Left ventricle myocardium inferior (tissue), 1 donor: ENCODE measurements around the gene SAV1. TPM values are rescaled to one million over a fixed set of nuclear protein-coding genes. Genes with fewer than 3 reads are reported as not detected.

Experiments
- DNase-seq: peaks from one replicate; pipeline ENCODE4 v3.0.0-alpha.2; 2020
- H3K27ac ChIP-seq: fragments of 200-600 bp; replicated peaks from 2 replicates; pipeline ENCODE4 v1.8.0; 2021
- H3K27me3 ChIP-seq: fragments of 200-600 bp; 2 replicates; pipeline ENCODE4 v1.8.0; 2021; ENCODE audit warnings: low read depth
- H3K36me3 ChIP-seq: fragments of 200-600 bp; 2 replicates; pipeline ENCODE4 v1.8.0; 2021
- H3K4me1 ChIP-seq: fragments of 200-600 bp; 2 replicates; pipeline ENCODE4 v1.8.0; 2021
- H3K4me3 ChIP-seq: fragments of 200-600 bp; 2 replicates; pipeline ENCODE4 v1.8.0; 2021; ENCODE audit warnings: mild to moderate bottlenecking, moderate library complexity
- H3K9me3 ChIP-seq: fragments of 200-600 bp; replicated peaks from 2 replicates; pipeline ENCODE4 v1.8.0; 2021
- intact Hi-C: fragments of 100-400 bp; cut with micrococcal nuclease; formaldehyde crosslinking; loops from one replicate; pipeline ENCODE4 v1.11.0; 2022
- total RNA-seq: library from RNA; stranded (reverse); fragmentation: NEBNext Ultra II Directional; extraction: Animal tissue kit (Norgen Biotek cat#: 25700); gene quantifications from one replicate; pipeline ENCODE4 v1.2.1, GENCODE V29; 2021
- TF ChIP-seq, protein P1 (sequence below): fragments of 200-600 bp; IDR thresholded peaks from 2 replicates; pipeline ENCODE4 v1.8.0; 2021; ENCODE audit warnings: antibody characterized with exemption, mild to moderate bottlenecking, borderline replicate concordance
- donor health status: DM: no; HTN: yes; CAD: no; lungs with severe emphysema.

SAV1 gene
- total RNA-seq, 1 donor from 2014 or later: 29.5 TPM

DNA sequence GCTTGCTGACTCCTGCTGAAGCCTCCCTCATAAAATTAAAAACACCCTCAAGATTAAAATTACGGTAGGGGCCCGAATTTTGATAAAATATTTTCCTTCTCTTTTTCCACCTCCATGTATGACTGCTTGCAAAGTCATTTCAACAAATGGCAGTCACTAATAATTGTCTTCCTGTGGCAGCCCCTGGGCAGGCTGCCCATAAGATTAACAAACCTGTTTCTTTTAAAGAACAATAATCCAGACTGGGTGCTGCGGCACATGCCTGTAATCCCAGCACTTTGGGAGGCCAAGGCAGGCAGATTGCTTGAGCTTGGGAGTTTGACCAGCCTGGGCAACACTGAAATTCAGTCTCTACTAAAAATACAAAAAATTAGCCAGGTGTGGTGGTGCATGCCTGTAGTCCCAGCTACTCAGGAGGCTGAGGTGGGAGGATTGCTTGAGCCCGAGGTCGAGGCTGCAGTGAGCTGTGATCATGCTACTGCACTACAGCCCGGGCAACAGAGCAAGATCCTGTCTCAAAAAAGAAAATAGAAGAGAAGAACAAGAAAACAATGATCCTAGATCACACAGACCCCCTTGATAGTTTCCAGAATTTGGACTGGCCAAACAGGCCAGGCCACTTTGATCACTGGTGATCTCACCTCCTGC is 8.7 kb downstream of the SAV1 start:
- H3K36me3 ChIP-seq: peaks cover 26% of the 10 kb centered on the region
- no peaks in the 10 kb centered on the region for H3K27me3 ChIP-seq
- no peak for DNase-seq
- no peak overlapping the region for H3K4me3 ChIP-seq
- no peaks in the 10 kb centered on the region for H3K9me3 ChIP-seq
- peaks cover 78% of the 10 kb centered on the region for H3K4me1 ChIP-seq
- peak overlapping the region; percentile 81 for H3K27ac ChIP-seq
- intact Hi-C loops: no loop called here
- TF ChIP-seq, protein P1, sequence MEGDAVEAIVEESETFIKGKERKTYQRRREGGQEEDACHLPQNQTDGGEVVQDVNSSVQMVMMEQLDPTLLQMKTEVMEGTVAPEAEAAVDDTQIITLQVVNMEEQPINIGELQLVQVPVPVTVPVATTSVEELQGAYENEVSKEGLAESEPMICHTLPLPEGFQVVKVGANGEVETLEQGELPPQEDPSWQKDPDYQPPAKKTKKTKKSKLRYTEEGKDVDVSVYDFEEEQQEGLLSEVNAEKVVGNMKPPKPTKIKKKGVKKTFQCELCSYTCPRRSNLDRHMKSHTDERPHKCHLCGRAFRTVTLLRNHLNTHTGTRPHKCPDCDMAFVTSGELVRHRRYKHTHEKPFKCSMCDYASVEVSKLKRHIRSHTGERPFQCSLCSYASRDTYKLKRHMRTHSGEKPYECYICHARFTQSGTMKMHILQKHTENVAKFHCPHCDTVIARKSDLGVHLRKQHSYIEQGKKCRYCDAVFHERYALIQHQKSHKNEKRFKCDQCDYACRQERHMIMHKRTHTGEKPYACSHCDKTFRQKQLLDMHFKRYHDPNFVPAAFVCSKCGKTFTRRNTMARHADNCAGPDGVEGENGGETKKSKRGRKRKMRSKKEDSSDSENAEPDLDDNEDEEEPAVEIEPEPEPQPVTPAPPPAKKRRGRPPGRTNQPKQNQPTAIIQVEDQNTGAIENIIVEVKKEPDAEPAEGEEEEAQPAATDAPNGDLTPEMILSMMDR: no peak

- no peak for DNase-seq
- peak overlapping the region; percentile 47 for H3K4me3 ChIP-seq
- H3K27ac ChIP-seq: peak overlapping the region; percentile 81
- TF ChIP-seq, protein P1: no peak
- H3K36me3 ChIP-seq: peaks cover 21% of the 10 kb centered on the region
- intact Hi-C loops: no loop called here
- peaks cover 78% of the 10 kb centered on the region for H3K4me1 ChIP-seq
- no peaks in the 10 kb centered on the region for H3K9me3 ChIP-seq
- H3K27me3 ChIP-seq: no peaks in the 10 kb centered on the region
These were observed 9.9 kb downstream of the SAV1 start for GRCh38 chr14:50658203-50658602.

DNA sequence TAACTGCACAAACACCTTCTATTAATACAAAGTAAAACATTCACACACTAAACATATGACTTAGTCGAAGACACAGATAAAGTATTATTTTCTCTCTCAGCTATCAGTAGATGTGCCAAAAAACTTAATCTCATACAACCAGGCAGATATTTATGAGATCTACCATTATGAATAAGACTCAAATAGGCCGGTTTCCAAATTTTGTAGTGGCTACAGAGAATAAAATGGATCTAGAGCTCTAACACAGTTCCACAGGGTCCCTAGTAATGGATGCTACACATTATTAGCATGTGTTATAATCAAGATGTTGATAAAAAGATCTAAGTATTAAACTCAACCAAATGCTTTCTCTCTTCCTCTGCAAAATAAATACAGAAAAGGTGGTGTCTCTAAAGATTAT is 10.4 kb downstream of the SAV1 start:
- TF ChIP-seq, protein P1: no peak
- no peaks in the 10 kb centered on the region for H3K9me3 ChIP-seq
- peaks cover 21% of the 10 kb centered on the region for H3K36me3 ChIP-seq
- H3K4me3 ChIP-seq: peak overlapping the region; percentile 47
- intact Hi-C loops: no loop called here
- no peak for DNase-seq
- H3K27ac ChIP-seq: peak overlapping the region; percentile 81
- no peaks in the 10 kb centered on the region for H3K27me3 ChIP-seq
- peaks cover 78% of the 10 kb centered on the region for H3K4me1 ChIP-seq

- H3K27ac ChIP-seq: peak overlapping the region; percentile 81
- H3K4me1 ChIP-seq: peaks cover 79% of the 10 kb centered on the region
- DNase-seq: no peak
These were observed 11.3 kb downstream of the SAV1 start for GRCh38 chr14:50656776-50657175.

DNA sequence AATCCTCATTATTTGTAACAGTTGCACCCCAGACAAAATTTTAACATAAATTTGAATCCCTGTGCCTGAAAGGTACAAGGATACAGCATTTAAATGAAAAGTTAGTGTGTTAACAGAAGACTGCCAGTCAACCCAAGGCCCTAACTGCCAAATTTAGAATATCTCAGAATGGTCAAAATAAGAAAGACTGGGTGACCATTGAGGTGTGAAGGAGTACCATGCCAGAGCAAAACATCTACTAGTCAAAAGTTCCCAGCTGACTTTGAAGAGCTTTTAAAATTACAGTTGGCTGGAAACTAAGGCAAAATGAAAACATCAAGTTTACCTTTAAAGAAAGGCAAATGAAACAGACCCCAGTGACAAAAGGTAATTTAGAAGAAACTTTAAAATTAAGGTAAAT is 18.4 kb downstream of the SAV1 start:
- Histone ChIP-seq H3K36me3 (no peaks in the 10 kb centered on the region), H3K4me3 (no peak overlapping the region), H3K9me3 (no peaks in the 10 kb centered on the region), H3K27me3 (no peaks in the 10 kb centered on the region), H3K27ac (no peak overlapping the region), H3K4me1 (peaks cover 52% of the 10 kb centered on the region)
- DNase-seq: no peak
- TF ChIP-seq, protein P1: no peak
- intact Hi-C loops: no loop called here

More at GRCh38 chr14:50656776-50657175, 11.3 kb downstream of the SAV1 start:
- H3K4me3 ChIP-seq: no peak overlapping the region
- intact Hi-C loops: no loop called here
- H3K27me3 ChIP-seq: no peaks in the 10 kb centered on the region
- TF ChIP-seq, protein P1: no peak
- peaks cover 20% of the 10 kb centered on the region for H3K36me3 ChIP-seq
- no peaks in the 10 kb centered on the region for H3K9me3 ChIP-seq
